Peyer's patch (tissue), 4 donors: ENCODE data around the gene ENPP3. TPM values are rescaled to one million over a fixed set of nuclear protein-coding genes. Genes with fewer than 3 reads are reported as not detected.

Experiments
- DNase-seq, 3 donors: peaks; one replicate each; pipeline ENCODE4 v3.0.0-alpha.2; 2017 to 2019
- H3K27ac ChIP-seq, 4 donors: fragments of 200-600 bp; sonication (generic); one replicate each; pipeline ENCODE4 v1.5.1; 2016 to 2019
- H3K27me3 ChIP-seq, 2 donors: fragments of 200-600 bp; sonication (generic); one replicate each; pipeline ENCODE4 v1.5.1; 2019
- H3K36me3 ChIP-seq, 3 donors: fragments of 200-600 bp; sonication (generic); one replicate each; pipeline ENCODE4 v1.5.1; 2016 to 2019
- H3K4me1 ChIP-seq, 4 donors: fragments of 200-600 bp; sonication (generic); one replicate each; pipeline ENCODE4 v1.5.1; 2016 to 2019
- H3K4me3 ChIP-seq, 4 donors: fragments of 200-600 bp; sonication (generic); 1 replicate in 3 of 4; 2 replicates in 1 of 4; pipeline ENCODE4 v1.5.1; 2016 to 2019; ENCODE audit warnings: mild to moderate bottlenecking in 1 of 4
- H3K9me3 ChIP-seq, 4 donors: fragments of 200-600 bp; sonication (generic); one replicate each; pipeline ENCODE4 v1.5.1; 2016 to 2019; ENCODE audit warnings: mild to moderate bottlenecking in 1 of 4
- POLR2A ChIP-seq, 2 donors: fragments of 450-650 bp; IDR thresholded peaks; one replicate each; pipeline ENCODE4 v1.5.1; 2017; ENCODE audit warnings: antibody characterized with exemption in 2 of 2, mild to moderate bottlenecking in 2 of 2, moderate library complexity in 2 of 2
- total RNA-seq, 4 donors: library from RNA; depleted of rRNA; stranded (reverse); fragments of >200 nt; gene quantifications; one replicate each; pipeline ENCODE4 v1.1.0, GENCODE V29; 2016
- TF ChIP-seq, protein P1 (sequence below), 6 experiments: fragments of 450-650 bp in 4 of 6; fragments of 200-600 bp in 2 of 6; sonication (generic) in 1 of 6; IDR thresholded peaks; one replicate each; pipeline ENCODE4 v1.5.1; 2017 to 2019; ENCODE audit warnings: antibody characterized with exemption in 6 of 6, mild to moderate bottlenecking in 3 of 6, moderate library complexity in 1 of 6

The ENPP3 gene
- total RNA-seq, 4 donors from 2014 or later: 4.1 to 27.2 (median 18.0) TPM

DNA sequence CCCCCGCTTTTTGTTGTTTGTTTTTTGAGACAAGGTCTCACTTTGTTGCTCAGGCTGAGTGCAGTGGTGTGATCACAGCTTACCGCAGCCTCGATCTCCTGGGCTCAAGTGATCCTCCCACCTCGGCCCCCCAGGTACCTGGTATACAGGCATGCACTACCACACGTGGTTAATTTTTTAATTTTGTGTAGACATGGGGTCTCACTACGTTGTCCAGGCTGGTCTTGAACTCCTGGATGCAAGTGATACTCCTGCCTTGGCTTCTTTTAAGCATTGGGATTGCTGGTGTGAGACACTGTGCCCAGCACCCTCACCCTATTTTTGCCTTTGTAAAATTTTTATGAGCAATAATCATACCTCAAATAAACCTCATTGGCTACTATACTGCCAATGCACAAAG, 5.5 kb downstream of the ENPP3 start:
- DNase-seq: no peak
- H3K4me3 ChIP-seq: no peak overlapping the region
- H3K27me3 ChIP-seq: no peaks in the 10 kb centered on the region
- TF ChIP-seq, protein P1, sequence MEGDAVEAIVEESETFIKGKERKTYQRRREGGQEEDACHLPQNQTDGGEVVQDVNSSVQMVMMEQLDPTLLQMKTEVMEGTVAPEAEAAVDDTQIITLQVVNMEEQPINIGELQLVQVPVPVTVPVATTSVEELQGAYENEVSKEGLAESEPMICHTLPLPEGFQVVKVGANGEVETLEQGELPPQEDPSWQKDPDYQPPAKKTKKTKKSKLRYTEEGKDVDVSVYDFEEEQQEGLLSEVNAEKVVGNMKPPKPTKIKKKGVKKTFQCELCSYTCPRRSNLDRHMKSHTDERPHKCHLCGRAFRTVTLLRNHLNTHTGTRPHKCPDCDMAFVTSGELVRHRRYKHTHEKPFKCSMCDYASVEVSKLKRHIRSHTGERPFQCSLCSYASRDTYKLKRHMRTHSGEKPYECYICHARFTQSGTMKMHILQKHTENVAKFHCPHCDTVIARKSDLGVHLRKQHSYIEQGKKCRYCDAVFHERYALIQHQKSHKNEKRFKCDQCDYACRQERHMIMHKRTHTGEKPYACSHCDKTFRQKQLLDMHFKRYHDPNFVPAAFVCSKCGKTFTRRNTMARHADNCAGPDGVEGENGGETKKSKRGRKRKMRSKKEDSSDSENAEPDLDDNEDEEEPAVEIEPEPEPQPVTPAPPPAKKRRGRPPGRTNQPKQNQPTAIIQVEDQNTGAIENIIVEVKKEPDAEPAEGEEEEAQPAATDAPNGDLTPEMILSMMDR (IDR thresholded peaks at IDR 0.05): no peak
- no peak for TF ChIP-seq POLR2A (IDR thresholded peaks at IDR 0.05)
- H3K9me3 ChIP-seq: no peaks in the 10 kb centered on the region
- H3K36me3 ChIP-seq: no peaks in the 10 kb centered on the region
- no peaks in the 10 kb centered on the region for H3K4me1 ChIP-seq
- H3K27ac ChIP-seq: peak overlapping the region in 1 of 4 donors; percentile 2

DNA sequence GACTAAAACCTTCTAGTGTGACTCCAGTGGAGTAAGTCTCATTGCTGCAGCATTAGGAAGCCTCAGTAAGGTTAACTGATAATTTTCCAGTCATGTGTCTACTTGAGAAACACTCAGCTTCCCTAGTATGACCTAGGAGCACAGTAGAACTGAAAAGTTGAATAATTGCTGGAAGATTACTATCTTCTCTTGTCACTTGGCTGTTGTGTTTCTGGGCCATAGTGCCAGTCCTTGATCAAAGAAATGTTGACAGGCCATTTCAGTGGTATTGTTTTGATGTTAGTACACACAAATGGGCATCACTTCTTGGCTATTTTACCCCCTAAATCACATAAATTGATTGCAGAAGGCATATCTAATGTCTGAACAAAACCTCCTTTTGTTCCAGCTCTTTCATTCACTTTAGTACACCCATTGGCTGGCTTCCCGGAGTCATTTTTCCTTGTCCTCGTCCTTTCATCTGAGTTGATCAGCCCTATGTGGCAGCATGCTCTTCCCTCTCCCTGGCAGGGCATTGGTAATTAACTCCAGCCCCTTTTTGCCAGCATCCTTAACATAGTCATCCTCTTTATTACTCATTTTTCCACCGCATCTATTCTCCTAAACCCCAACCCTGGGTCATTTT, 6.0 kb downstream of the ENPP3 start:
- Histone ChIP-seq H3K36me3 (no peaks in the 10 kb centered on the region), H3K4me3 (no peak overlapping the region), H3K9me3 (no peaks in the 10 kb centered on the region), H3K27me3 (no peaks in the 10 kb centered on the region), H3K27ac (peak overlapping the region in 1 of 4 donors; percentile 2), H3K4me1 (no peaks in the 10 kb centered on the region)
- peak in 1 of 3 donors; percentile 52 for DNase-seq
- no peak for TF ChIP-seq POLR2A (IDR thresholded peaks at IDR 0.05)
- TF ChIP-seq, protein P1 (IDR thresholded peaks at IDR 0.05): no peak

DNA sequence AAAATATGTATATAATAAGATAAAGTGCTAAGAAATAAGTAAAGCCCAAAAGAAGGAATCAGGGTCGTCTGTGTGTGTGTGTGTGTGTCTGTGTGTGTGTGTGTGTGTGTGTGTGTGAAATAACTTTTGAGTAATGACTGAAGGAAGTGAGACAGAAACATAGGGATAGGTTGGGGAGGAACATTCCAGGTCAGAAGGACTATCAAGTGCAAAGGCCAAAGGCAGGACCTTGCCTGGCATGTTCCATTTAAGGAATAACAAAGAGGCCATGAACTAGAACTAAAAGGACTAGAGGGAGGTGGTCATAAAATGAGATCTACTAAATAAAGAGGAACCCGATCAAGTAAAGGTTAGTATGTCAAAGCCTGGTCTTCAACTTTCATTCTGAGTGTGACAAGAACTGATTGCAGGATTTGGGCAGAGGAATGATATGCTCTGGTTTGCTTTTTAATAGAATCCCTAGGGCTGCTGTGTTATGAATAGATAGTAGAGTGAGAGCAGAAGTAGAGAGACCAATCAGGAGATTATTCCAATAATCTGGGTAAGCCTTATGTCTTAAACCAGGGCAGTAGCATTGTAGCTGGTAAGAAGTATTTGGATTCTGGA, 6.9 kb downstream of the ENPP3 start:
- TF ChIP-seq, protein P1 (IDR thresholded peaks at IDR 0.05): no peak
- TF ChIP-seq POLR2A (IDR thresholded peaks at IDR 0.05): no peak
- Histone ChIP-seq H3K36me3 (no peaks in the 10 kb centered on the region), H3K4me1 (no peaks in the 10 kb centered on the region), H3K9me3 (no peaks in the 10 kb centered on the region), H3K27me3 (no peaks in the 10 kb centered on the region), H3K4me3 (no peak overlapping the region), H3K27ac (no peak overlapping the region)
- DNase-seq: no peak

DNA sequence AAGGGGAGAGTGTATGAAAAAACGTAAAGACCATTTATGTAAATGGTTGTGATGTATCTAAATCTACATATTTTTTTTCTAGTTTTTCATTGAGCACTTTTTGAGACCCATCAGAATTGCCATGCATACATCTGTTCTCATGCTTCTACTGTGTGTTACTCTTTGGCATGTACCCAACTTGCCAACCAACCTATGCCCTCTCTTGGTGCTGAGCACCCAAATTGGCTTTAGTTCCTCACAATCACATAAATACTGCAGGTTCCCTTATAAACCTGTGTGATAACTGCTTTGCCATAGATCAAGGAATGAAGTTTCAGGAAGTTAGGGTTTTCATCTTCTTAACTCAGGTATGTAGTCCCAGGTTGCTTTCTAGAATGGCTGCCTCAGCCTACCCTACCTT, 7.8 kb downstream of the ENPP3 start:
- Histone ChIP-seq H3K27me3 (no peaks in the 10 kb centered on the region), H3K36me3 (no peaks in the 10 kb centered on the region), H3K9me3 (no peaks in the 10 kb centered on the region), H3K27ac (no peak overlapping the region), H3K4me1 (peaks cover 0 to under 1% (median 0%) of the 10 kb centered on the region in 4 donors), H3K4me3 (no peak overlapping the region)
- no peak for DNase-seq
- no peak for TF ChIP-seq POLR2A (IDR thresholded peaks at IDR 0.05)
- TF ChIP-seq, protein P1 (IDR thresholded peaks at IDR 0.05): no peak

DNA sequence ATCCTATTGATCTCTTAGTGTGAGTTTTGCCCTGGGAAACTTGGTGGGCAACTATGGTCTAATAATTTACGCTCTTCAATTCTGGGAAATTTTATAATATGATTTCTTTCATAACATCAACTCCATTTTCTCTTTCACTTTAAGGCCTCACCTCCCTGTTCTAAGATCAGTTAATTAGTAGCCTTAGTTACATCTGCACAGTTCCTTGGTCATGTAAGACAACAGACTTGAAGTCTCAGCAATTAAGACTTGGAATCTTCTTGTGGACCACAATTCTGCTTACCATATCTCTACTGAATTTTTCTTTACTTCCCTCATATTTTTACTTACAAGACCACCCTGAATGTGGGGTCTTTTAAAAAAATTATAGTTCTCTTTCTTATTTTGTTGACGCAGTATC, 8.7 kb downstream of the ENPP3 start:
- H3K27ac ChIP-seq: no peak overlapping the region
- H3K9me3 ChIP-seq: no peaks in the 10 kb centered on the region
- TF ChIP-seq POLR2A (IDR thresholded peaks at IDR 0.05): no peak
- TF ChIP-seq, protein P1 (IDR thresholded peaks at IDR 0.05): no peak
- DNase-seq: no peak
- peaks cover 0 to 9% (median 0%) of the 10 kb centered on the region in 4 donors for H3K4me1 ChIP-seq
- no peaks in the 10 kb centered on the region for H3K36me3 ChIP-seq
- H3K27me3 ChIP-seq: no peaks in the 10 kb centered on the region
- H3K4me3 ChIP-seq: no peak overlapping the region
